Measurements from ENCODE around the gene CSF1R. TPM values are rescaled to one million over a fixed set of nuclear protein-coding genes. Genes with fewer than 3 reads are reported as not detected.

Gene CSF1R
- total RNA-seq, 1 donor from 2014 or later, result 0.27 TPM

- intact Hi-C loops (cut with micrococcal nuclease), result no loop called here
- Mint-ChIP-seq H3K4me3 (ENCODE audit: low read depth) (no peak overlapping the region), H3K27ac (no peak overlapping the region), H3K36me3 (ENCODE audit: low read depth) (no peaks in the 10 kb centered on the region), H3K27me3 (ENCODE audit: low read depth) (peaks cover 3% of the 10 kb centered on the region), H3K4me1 (ENCODE audit: low read depth) (no peaks in the 10 kb centered on the region), H3K9me3 (no peaks in the 10 kb centered on the region)
- no peak for DNase-seq (ENCODE audit: low spot score)
Measured at GRCh38 chr5:150116667-150117400, 30.5 kb upstream of the CSF1R start.

- intact Hi-C loops (cut with micrococcal nuclease), result no loop called here
- no peak for DNase-seq (ENCODE audit: low spot score)
- H3K9me3 Mint-ChIP-seq, result no peaks in the 10 kb centered on the region
- H3K27me3 Mint-ChIP-seq (ENCODE audit: low read depth), result peaks cover 6% of the 10 kb centered on the region
- H3K36me3 Mint-ChIP-seq (ENCODE audit: low read depth), result no peaks in the 10 kb centered on the region
- no peaks in the 10 kb centered on the region for H3K4me1 Mint-ChIP-seq (ENCODE audit: low read depth)
- H3K27ac Mint-ChIP-seq, result no peak overlapping the region
- H3K4me3 Mint-ChIP-seq (ENCODE audit: low read depth), result no peak overlapping the region
Measured at GRCh38 chr5:150114773-150115408, 28.5 kb upstream of the CSF1R start.

- H3K36me3 Mint-ChIP-seq (ENCODE audit: low read depth), result no peaks in the 10 kb centered on the region
- intact Hi-C loops (cut with micrococcal nuclease), result no loop called here
- H3K4me1 Mint-ChIP-seq (ENCODE audit: low read depth), result no peaks in the 10 kb centered on the region
- H3K27me3 Mint-ChIP-seq (ENCODE audit: low read depth), result peaks cover 11% of the 10 kb centered on the region
- H3K9me3 Mint-ChIP-seq, result no peaks in the 10 kb centered on the region
- H3K27ac Mint-ChIP-seq, result no peak overlapping the region
- DNase-seq (ENCODE audit: low spot score), result no peak
- no peak overlapping the region for H3K4me3 Mint-ChIP-seq (ENCODE audit: low read depth)
Measured at GRCh38 chr5:150114102-150114641, 27.8 kb upstream of the CSF1R start.

DNA sequence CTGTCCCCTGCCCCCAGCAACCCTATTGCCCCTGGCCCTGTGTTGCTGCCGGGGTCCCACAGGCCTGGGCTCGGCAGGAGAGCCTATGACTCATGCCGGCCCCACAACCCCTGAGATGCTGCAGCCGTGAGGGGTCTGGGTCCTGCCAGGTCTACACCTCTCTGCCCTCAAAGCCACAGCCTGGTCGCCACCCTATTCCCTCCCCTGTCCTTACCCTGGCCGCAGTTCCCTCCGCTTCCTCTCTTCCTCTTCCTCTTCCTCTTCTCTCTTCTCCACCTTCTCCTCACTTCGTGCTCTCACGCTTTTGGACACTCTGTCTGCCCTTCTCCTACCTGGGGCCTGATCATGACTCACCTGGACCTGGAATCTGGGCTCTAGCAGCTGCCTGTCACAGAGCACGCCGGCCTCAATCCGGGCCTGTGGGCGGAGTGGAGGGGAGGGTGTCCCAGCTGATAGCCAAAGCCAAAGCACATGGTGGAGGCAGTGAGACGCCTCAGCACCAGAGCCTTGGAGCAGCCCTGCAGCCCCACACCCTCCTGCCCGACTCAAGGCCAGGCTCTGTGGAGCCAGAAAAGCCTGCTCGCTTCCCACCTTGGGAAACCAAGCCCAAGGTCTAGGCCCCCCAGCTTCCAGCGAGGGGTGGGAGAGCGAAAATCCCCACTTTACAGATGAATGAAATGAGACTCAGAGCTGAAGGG, 26.8 kb upstream of the CSF1R start:
- no peak overlapping the region for H3K27ac Mint-ChIP-seq
- H3K27me3 Mint-ChIP-seq (ENCODE audit: low read depth), result peaks cover 12% of the 10 kb centered on the region
- H3K9me3 Mint-ChIP-seq, result no peaks in the 10 kb centered on the region
- H3K4me3 Mint-ChIP-seq (ENCODE audit: low read depth), result no peak overlapping the region
- H3K4me1 Mint-ChIP-seq (ENCODE audit: low read depth), result no peaks in the 10 kb centered on the region
- no peaks in the 10 kb centered on the region for H3K36me3 Mint-ChIP-seq (ENCODE audit: low read depth)
- intact Hi-C loops (cut with micrococcal nuclease), result no loop called here
- no peak for DNase-seq (ENCODE audit: low spot score)

GRCh38 chr5:150112201-150113046, 26.1 kb upstream of the CSF1R start:
- Mint-ChIP-seq H3K27me3 (ENCODE audit: low read depth) (peaks cover 12% of the 10 kb centered on the region), H3K36me3 (ENCODE audit: low read depth) (no peaks in the 10 kb centered on the region), H3K4me1 (ENCODE audit: low read depth) (no peaks in the 10 kb centered on the region), H3K27ac (no peak overlapping the region), H3K4me3 (ENCODE audit: low read depth) (no peak overlapping the region), H3K9me3 (no peaks in the 10 kb centered on the region)
- DNase-seq (ENCODE audit: low spot score), result no peak
- intact Hi-C loops (cut with micrococcal nuclease), result no loop called here

- intact Hi-C loops (cut with micrococcal nuclease), result no loop called here
- Mint-ChIP-seq H3K4me3 (ENCODE audit: low read depth) (no peak overlapping the region), H3K9me3 (no peaks in the 10 kb centered on the region), H3K27me3 (ENCODE audit: low read depth) (peaks cover 12% of the 10 kb centered on the region), H3K4me1 (ENCODE audit: low read depth) (no peaks in the 10 kb centered on the region), H3K27ac (no peak overlapping the region), H3K36me3 (ENCODE audit: low read depth) (no peaks in the 10 kb centered on the region)
- DNase-seq (ENCODE audit: low spot score), result no peak
Measured at GRCh38 chr5:150111122-150111521, 24.8 kb upstream of the CSF1R start.

- intact Hi-C loops (cut with micrococcal nuclease), result no loop called here
- Mint-ChIP-seq H3K27ac (no peak overlapping the region), H3K36me3 (ENCODE audit: low read depth) (no peaks in the 10 kb centered on the region)
Measured at GRCh38 chr5:150109921-150110320, 23.6 kb upstream of the CSF1R start.

DNA sequence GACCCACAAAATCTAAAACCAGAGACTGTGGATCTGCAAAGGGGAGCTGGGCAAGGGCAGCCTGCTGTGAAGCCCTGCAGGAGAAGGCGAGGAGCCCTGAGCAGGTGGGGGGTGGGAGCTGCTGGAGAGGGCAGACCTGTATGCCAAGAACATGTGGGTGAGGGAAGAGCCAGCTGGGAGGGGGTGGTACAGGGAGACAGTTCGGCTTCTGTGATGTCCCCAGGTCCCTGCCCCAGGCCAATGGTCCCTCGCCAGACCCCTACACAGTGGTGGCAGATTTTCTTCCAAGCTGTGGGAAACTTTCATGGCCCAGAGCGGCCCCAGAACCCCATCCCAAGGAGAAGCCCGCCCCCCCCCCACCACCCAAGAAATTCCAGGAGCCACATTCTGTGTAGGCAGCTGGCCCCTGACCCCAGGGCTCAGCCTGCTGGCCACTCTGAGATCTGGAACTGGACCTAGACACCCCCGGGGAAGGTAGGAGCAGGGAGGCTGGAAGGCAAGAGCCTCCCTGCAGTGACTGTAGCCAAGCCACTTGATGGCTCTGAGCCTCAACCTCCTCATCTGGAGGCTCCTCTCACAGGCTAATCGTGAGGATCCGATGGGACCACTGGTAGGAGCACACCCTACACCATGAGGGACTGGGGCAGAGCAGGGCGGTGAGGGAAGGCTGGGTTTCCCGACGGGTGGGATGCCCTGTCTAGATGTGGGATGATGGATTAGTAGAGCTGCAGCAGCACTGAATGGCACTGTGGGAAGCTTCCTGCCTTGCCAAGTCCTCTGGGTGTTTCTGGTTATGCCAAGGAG, 22.6 kb upstream of the CSF1R start:
- no peak for DNase-seq (ENCODE audit: low spot score)
- Mint-ChIP-seq H3K4me3 (ENCODE audit: low read depth) (no peak overlapping the region), H3K9me3 (no peaks in the 10 kb centered on the region), H3K36me3 (ENCODE audit: low read depth) (no peaks in the 10 kb centered on the region), H3K4me1 (ENCODE audit: low read depth) (no peaks in the 10 kb centered on the region), H3K27me3 (ENCODE audit: low read depth) (peaks cover 12% of the 10 kb centered on the region), H3K27ac (no peak overlapping the region)
- intact Hi-C loops (cut with micrococcal nuclease), result no loop called here

More at GRCh38 chr5:150109921-150110320, 23.6 kb upstream of the CSF1R start:
- Mint-ChIP-seq H3K9me3 (no peaks in the 10 kb centered on the region), H3K4me3 (ENCODE audit: low read depth) (no peak overlapping the region), H3K4me1 (ENCODE audit: low read depth) (no peaks in the 10 kb centered on the region), H3K27me3 (ENCODE audit: low read depth) (peaks cover 12% of the 10 kb centered on the region)
- DNase-seq (ENCODE audit: low spot score), result no peak

GRCh38 chr5:150107909-150108447, 21.6 kb upstream of the CSF1R start:
- intact Hi-C loops (cut with micrococcal nuclease), result no loop called here
- H3K4me3 Mint-ChIP-seq (ENCODE audit: low read depth), result no peak overlapping the region
- H3K27ac Mint-ChIP-seq, result no peak overlapping the region
- no peaks in the 10 kb centered on the region for H3K9me3 Mint-ChIP-seq
- no peak for DNase-seq (ENCODE audit: low spot score)
- no peaks in the 10 kb centered on the region for H3K4me1 Mint-ChIP-seq (ENCODE audit: low read depth)
- no peaks in the 10 kb centered on the region for H3K36me3 Mint-ChIP-seq (ENCODE audit: low read depth)
- H3K27me3 Mint-ChIP-seq (ENCODE audit: low read depth), result peaks cover 12% of the 10 kb centered on the region

DNA sequence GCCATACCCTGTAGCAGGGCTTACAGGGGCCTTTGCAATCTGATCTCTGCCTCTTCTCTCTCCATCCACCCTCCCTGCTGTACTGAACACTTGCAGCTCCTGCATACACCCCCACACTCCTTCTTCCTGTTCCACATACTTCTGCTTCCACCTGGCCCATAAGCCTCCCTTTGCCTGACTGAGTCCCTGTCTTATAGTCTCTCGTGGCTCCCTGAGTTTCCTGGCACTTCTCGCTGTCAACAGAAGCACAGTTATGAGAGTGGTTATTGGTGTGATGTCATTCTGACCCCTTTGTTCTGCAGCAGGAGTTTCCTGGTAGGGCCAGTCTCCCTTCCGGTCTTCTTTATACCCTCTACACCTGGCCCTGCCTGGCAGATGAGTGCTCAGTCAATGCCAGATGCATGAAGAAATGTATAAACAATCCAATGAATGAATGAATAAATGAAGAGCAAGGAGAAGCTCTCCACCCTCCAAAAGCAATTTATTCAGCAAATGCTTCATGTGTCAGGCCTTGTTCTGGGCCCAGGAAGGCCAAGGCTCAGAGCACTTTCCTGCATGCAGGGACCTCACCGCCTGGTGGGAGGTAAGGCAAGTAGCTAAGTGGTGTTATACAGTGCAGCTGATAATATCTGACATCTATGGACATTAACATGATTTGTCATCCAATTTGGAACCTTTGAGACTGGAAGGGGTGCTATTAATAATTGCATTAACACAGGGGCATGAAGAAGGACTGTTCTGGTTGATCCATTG, 20.5 kb upstream of the CSF1R start:
- no peak overlapping the region for H3K27ac Mint-ChIP-seq
- H3K4me3 Mint-ChIP-seq (ENCODE audit: low read depth), result no peak overlapping the region
- peaks cover 10% of the 10 kb centered on the region for H3K27me3 Mint-ChIP-seq (ENCODE audit: low read depth)
- no peaks in the 10 kb centered on the region for H3K4me1 Mint-ChIP-seq (ENCODE audit: low read depth)
- no peak for DNase-seq (ENCODE audit: low spot score)
- no peaks in the 10 kb centered on the region for H3K36me3 Mint-ChIP-seq (ENCODE audit: low read depth)
- no peaks in the 10 kb centered on the region for H3K9me3 Mint-ChIP-seq
- intact Hi-C loops (cut with micrococcal nuclease), result no loop called here

DNA sequence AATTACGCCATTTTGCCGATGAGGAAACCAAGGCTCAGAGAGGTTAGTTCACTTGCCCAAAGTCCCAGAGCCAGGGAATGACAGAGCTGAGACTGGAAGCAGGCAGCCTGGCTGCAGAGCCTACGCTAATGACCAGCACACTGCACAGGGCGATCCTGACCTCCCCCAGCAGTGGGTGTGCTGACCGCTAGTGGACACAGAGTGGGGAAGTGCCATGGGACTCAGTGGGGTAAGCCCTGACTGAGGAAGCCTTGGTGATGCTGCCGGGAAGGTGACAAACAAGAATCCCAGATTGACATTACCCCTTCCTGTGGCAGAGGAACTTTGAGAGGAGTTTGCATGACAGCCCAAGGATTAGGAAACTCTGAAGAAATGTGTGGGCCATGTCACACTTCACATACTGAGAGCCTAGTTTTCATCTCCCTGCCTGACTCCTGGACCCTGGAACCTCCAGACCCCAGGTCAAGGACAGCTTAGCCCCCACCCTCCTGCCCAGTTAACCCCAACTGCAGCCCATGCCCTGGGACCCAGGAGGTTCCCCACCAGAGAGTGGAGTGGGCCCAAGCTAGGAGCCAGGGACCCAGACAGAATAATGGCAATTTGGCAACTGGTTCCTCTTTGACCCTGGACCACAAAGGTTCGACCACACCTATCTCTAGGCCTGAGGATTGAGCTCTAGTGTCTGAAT, 19.7 kb upstream of the CSF1R start:
- Mint-ChIP-seq H3K36me3 (ENCODE audit: low read depth) (no peaks in the 10 kb centered on the region), H3K27ac (no peak overlapping the region), H3K4me1 (ENCODE audit: low read depth) (no peaks in the 10 kb centered on the region), H3K27me3 (ENCODE audit: low read depth) (peaks cover 10% of the 10 kb centered on the region), H3K9me3 (no peaks in the 10 kb centered on the region), H3K4me3 (ENCODE audit: low read depth) (no peak overlapping the region)
- intact Hi-C loops (cut with micrococcal nuclease), result no loop called here
- no peak for DNase-seq (ENCODE audit: low spot score)

All from activated T-helper 2 cell treated with anti-CD3 and anti-CD28 coated beads, Interferon-gamma antibody, Interleukin-2, Interleukin-4, amounts not matched to agents 10 μg/mL and 5 μg/mL and 100 μg/mL, durations not matched to agents 14 hours and 24 hours and 36 hours (primary cell).